22Rv1 (cell line): Measurements from ENCODE around the gene TMEM72.

Experiments used
- H3K27ac ChIP-seq: fragments of 450-650 bp; 2 replicates; pipeline ENCODE4 v1.5.1; 2017
- ZFX ChIP-seq: fragments of 450-650 bp; IDR thresholded peaks from 2 replicates; pipeline ENCODE4 v1.6.1; 2017; ENCODE audit warnings: antibody characterized with exemption, borderline replicate concordance
- TF ChIP-seq, protein P1 (sequence below): fragments of 450-650 bp; IDR thresholded peaks from 2 replicates; pipeline ENCODE4 v1.5.1; 2017; ENCODE audit warnings: mild to moderate bottlenecking

TMEM72 gene

DNA sequence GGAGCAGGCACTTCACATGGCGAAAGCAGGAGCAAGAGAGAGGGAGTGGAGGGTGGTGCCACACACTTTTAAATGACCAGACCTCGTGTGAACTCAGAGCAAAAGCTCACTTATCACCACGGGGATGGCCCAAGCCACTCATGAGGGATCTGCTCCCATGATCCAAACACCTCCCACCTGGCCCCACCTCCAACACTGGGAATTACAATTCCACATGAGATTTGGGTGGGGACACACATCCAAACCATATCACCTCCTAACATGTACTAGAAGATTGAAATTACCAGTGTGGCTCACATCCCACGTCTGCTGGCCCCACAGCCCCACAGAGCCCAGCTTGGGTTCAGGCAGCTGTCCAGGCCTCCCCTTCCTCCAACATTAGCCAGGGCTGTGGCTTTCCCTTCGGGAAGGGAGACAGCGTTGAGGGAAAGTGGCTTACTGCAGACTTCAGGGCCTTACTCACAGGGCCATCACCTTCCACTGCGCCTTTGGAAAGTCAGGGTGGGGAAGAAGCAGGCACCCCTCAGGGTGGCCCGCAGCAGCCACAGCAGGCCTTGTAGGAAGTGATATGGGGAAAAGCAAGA lies 59.8 kb downstream of the TMEM72 start:
- TF ChIP-seq, protein P1, sequence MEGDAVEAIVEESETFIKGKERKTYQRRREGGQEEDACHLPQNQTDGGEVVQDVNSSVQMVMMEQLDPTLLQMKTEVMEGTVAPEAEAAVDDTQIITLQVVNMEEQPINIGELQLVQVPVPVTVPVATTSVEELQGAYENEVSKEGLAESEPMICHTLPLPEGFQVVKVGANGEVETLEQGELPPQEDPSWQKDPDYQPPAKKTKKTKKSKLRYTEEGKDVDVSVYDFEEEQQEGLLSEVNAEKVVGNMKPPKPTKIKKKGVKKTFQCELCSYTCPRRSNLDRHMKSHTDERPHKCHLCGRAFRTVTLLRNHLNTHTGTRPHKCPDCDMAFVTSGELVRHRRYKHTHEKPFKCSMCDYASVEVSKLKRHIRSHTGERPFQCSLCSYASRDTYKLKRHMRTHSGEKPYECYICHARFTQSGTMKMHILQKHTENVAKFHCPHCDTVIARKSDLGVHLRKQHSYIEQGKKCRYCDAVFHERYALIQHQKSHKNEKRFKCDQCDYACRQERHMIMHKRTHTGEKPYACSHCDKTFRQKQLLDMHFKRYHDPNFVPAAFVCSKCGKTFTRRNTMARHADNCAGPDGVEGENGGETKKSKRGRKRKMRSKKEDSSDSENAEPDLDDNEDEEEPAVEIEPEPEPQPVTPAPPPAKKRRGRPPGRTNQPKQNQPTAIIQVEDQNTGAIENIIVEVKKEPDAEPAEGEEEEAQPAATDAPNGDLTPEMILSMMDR: no peak
- H3K27ac ChIP-seq: no peak overlapping the region

DNA sequence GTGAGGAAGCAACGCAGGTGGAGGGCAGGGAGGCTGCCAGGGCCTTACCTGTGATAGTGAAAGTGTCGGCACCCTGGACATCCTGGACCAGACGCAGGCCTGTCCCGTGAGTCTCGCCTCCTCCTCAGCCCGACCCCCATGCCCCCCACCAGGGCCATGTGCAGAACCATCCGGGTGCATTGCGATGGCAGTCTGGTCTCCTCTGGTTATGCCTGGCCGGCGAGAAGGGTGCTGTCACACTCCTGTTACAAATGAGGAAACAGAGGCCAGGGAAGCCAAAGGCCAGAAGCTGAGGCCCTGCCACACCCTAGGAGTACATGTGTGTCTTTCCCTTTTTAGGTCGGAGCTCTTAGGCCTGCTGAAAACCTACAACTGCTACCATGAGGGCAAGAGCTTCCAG lies 60.3 kb downstream of the TMEM72 start:
- no peak overlapping the region for H3K27ac ChIP-seq
- TF ChIP-seq ZFX: no peak
- TF ChIP-seq, protein P1: no peak

DNA sequence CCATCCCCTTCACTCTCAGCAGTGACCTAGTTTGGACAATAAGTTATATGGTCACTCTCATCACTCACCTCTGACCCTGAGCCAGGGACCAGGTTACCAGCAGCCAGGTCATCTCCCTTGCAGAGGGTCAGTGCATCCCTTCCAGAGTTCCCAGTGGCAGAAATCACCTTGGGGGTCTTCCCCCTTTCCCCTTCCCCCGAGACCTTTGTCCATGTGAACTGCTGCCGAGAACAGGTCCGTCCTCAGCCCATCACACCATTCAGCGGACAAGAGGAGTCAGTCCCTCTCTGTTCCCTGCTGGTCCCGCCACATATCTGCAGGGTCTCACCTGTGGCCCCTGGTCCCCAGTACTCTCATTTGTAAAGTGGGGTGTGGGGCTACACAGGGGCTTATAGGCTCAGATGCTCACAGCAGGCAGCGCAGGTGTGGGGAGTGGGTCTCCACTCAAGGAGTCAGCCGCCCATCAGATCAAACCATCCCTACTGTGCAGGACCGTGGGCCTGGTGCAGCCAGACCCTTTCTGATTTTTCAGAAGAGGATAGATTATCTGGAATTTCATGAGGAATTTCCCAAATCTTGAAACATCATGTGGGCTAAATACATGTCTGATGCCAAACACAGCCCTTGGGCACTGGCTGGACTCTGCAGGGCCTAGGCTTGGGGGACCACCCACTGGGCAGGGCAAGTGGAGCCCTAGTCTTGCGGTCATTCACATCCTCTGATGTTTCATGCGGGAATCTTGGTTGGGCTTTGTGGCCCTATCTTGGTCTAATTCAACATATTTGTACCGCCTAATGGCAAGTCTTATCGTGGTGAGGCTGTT lies 61.0 kb downstream of the TMEM72 start:
- no peak for TF ChIP-seq ZFX
- TF ChIP-seq, protein P1: no peak
- H3K27ac ChIP-seq: no peak overlapping the region

DNA sequence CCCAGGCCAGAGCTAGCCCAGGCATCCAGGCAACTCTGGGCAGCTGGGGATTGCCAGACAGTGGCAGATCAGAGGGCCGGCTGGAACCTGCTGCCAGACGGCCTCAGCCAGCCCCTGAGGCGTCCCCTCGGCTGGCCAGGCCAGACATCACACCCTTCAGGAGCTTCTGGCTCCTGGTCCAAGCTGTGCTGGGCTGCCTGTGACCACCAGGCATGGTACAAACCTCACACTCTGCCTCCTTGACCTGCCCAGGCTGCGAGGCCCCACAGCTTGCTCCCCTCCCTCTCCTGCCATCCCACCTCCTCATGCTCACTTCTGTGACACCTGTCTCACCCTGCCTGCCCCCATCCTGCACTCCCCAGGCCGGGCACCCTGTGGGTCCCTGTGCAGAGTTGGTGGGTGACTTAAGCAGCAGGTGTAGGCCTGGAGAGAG lies 61.8 kb downstream of the TMEM72 start:
- H3K27ac ChIP-seq: no peak overlapping the region

DNA sequence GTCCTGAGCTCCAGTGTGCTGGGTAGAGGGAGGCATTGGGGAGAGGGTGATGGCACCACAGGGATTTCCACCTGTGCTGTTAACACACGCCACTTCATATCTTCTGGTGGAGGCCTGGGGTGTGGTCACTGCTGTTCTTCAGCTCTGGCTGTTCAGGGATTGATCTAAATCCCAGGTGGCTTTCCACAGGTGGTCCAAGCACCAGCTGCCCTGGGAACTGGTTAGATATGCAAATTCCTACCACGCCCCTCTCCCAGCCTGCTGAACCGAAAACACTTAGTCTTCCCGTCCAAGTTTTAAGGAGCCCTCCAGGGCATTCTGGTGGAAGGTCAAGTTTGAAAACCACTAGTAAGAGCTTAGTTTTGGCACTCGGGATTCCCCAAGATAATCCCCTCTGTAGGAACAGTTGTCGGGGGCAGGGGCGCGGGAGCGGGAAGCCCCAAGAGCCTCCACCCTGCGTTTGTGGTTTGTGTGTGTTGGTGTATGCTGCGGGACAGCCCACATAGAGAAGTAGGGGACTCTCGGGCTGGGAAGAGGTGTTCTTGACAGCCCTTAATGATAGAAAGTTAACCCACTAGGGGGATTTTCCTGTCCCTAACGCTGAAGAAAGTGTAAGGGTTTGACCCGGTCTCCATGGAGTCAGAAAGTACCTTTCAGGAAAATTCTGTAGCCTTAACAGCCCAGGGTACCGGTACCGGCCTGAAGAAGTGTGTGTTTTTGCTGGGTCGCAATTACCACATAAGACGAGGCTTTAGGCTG lies 62.4 kb downstream of the TMEM72 start:
- TF ChIP-seq, protein P1: no peak
- TF ChIP-seq ZFX: no peak
- H3K27ac ChIP-seq: no peak overlapping the region

More for the DNA sequence above, 61.8 kb downstream of the TMEM72 start:
- TF ChIP-seq, protein P1: no peak
- TF ChIP-seq ZFX: no peak

DNA sequence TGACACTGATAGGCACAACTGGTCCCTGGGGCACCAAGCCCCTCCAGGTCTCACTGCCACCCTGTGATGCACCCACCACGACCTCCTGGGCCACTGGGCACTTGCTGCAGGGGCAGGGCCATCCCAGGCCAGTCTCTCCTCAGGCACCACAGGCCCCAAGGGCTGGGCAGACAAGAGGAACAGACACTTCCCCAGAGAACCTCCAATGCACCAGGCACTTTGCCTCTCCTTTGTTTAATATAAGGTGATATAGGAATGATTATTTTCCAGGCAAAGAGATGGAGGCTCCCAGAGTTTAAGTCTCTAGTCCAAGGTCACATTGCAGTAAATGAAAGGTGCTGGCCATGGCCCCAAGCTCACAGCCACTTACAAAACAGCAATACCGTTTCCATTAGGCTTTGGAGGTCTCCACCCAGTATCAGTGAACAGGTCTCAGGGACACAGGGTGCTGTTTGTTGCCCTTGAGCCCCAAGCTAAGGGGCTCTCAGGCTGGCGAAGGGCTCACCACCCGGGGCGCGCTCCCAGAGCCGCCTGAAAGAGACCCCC lies 63.0 kb downstream of the TMEM72 start:
- TF ChIP-seq ZFX: no peak
- TF ChIP-seq, protein P1: no peak
- H3K27ac ChIP-seq: no peak overlapping the region
